Measurements from ENCODE around the gene INPP4B. TPM values are rescaled to one million over a fixed set of nuclear protein-coding genes. Genes with fewer than 3 reads are reported as not detected.

INPP4B gene
- total and polyA plus RNA-seq, 7 donors = 4.2 to 27.3 (median 17.2) TPM

DNA sequence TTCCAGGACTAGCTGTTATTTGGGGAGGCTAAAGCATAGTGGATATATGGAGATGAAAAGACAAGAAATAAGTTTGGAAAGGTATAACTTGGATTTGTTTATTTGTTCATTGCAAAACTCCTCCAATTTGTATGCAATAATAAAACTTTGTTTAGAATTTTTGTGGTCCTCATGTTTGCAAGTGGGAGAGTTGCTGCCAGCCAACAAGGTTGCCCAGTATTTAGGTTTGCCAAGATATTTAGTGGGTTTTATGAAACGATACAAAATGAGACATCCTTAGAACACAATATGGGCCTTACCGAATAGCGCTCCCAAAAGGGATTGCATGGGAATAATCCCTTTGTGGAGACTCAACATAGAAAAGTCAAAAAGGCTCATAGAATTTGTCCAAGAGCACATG is 162.1 kb downstream of the INPP4B start:
- 91 to 97% methylated on average over 3 of the region's 3 CpGs for WGBS, 2 donors
- no peak overlapping the region for H3K4me3 ChIP-seq
- H3K4me1 ChIP-seq = peaks cover 0 to 5% (median 0%) of the 10 kb centered on the region in 4 donors
- H3K9me3 ChIP-seq = no peaks in the 10 kb centered on the region
- DNase-seq = no peak
- H3K27ac ChIP-seq = no peak overlapping the region
- TF ChIP-seq, protein P1, sequence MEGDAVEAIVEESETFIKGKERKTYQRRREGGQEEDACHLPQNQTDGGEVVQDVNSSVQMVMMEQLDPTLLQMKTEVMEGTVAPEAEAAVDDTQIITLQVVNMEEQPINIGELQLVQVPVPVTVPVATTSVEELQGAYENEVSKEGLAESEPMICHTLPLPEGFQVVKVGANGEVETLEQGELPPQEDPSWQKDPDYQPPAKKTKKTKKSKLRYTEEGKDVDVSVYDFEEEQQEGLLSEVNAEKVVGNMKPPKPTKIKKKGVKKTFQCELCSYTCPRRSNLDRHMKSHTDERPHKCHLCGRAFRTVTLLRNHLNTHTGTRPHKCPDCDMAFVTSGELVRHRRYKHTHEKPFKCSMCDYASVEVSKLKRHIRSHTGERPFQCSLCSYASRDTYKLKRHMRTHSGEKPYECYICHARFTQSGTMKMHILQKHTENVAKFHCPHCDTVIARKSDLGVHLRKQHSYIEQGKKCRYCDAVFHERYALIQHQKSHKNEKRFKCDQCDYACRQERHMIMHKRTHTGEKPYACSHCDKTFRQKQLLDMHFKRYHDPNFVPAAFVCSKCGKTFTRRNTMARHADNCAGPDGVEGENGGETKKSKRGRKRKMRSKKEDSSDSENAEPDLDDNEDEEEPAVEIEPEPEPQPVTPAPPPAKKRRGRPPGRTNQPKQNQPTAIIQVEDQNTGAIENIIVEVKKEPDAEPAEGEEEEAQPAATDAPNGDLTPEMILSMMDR (IDR thresholded peaks at IDR 0.05) = no peak
- TF ChIP-seq EP300 (IDR thresholded peaks at IDR 0.05) = no peak
- TF ChIP-seq POLR2AphosphoS5 (IDR thresholded peaks at IDR 0.05) = no peak
- no peak for TF ChIP-seq POLR2A (IDR thresholded peaks at IDR 0.05)
- intact Hi-C loops (cut with DNase I) = no loop called here
- no peaks in the 10 kb centered on the region for H3K36me3 ChIP-seq
- H3K27me3 ChIP-seq = no peaks in the 10 kb centered on the region

DNA sequence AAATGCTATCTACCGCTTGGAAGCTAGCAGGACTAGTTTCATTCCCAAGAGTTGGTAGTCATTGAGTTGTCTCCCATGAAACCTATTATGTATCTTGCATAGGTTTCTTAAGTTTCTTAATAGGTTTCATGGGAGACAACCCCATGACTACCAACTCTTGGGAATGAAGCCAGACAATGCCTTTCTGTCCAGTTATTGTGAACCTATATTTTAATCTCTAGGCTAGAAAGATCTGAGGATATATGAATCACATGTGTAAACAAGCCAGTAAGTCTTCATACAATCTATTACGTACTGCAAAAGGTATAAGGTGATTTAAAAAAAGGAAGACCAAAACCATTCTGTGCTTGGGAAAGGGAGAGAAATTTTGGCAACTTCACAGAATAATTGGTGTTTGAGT is 162.6 kb downstream of the INPP4B start:
- Histone ChIP-seq H3K4me3 (no peak overlapping the region), H3K27ac (no peak overlapping the region), H3K9me3 (no peaks in the 10 kb centered on the region), H3K36me3 (no peaks in the 10 kb centered on the region), H3K4me1 (peaks cover 0 to 5% (median 0%) of the 10 kb centered on the region in 4 donors), H3K27me3 (no peaks in the 10 kb centered on the region)
- TF ChIP-seq POLR2AphosphoS5 (IDR thresholded peaks at IDR 0.05) (no peak), EP300 (IDR thresholded peaks at IDR 0.05) (no peak), POLR2A (IDR thresholded peaks at IDR 0.05) (no peak)
- TF ChIP-seq, protein P1 (IDR thresholded peaks at IDR 0.05) = no peak
- no peak for DNase-seq
- intact Hi-C loops (cut with DNase I) = no loop called here
- WGBS, 2 donors = 88 to 94% methylated on average over 2 of the region's 2 CpGs

GRCh38 chr4:142671516-142671915 is 174.6 kb downstream of the INPP4B start:
- Histone ChIP-seq H3K4me1 (no peaks in the 10 kb centered on the region), H3K4me3 (no peak overlapping the region), H3K9me3 (peaks cover 2 to 13% (median 6%) of the 10 kb centered on the region in 4 donors), H3K27me3 (no peaks in the 10 kb centered on the region), H3K36me3 (no peaks in the 10 kb centered on the region), H3K27ac (no peak overlapping the region)
- TF ChIP-seq POLR2A (IDR thresholded peaks at IDR 0.05) = no peak
- TF ChIP-seq, protein P1 (IDR thresholded peaks at IDR 0.05) = no peak
- no peak for TF ChIP-seq EP300 (IDR thresholded peaks at IDR 0.05)
- no peak for TF ChIP-seq POLR2AphosphoS5 (IDR thresholded peaks at IDR 0.05)
- no peak for DNase-seq
- intact Hi-C loops (cut with DNase I) = no loop called here
- 89% methylated on average over 2 of the region's 2 CpGs for WGBS, 2 donors

- H3K4me1 ChIP-seq = no peaks in the 10 kb centered on the region
- H3K27ac ChIP-seq = no peak overlapping the region
- H3K4me3 ChIP-seq = no peak overlapping the region
- 86 to 92% methylated on average over 1 of the region's 1 CpG for WGBS, 2 donors
- no peaks in the 10 kb centered on the region for H3K36me3 ChIP-seq
- DNase-seq = no peak
- H3K27me3 ChIP-seq = no peaks in the 10 kb centered on the region
- intact Hi-C loops (cut with DNase I) = no loop called here
- H3K9me3 ChIP-seq = peaks cover 0 to 10% (median 5%) of the 10 kb centered on the region in 4 donors
- no peak for TF ChIP-seq POLR2A (IDR thresholded peaks at IDR 0.05)
Observed at GRCh38 chr4:142663828-142664227, 182.3 kb downstream of the INPP4B start.

GRCh38 chr4:142660728-142661127 is 185.4 kb downstream of the INPP4B start:
- H3K27ac ChIP-seq = no peak overlapping the region
- TF ChIP-seq POLR2A (IDR thresholded peaks at IDR 0.05) (no peak), EP300 (IDR thresholded peaks at IDR 0.05) (no peak), POLR2AphosphoS5 (IDR thresholded peaks at IDR 0.05) (no peak)
- TF ChIP-seq, protein P1 (IDR thresholded peaks at IDR 0.05) = no peak
- H3K4me1 ChIP-seq = no peaks in the 10 kb centered on the region
- DNase-seq = no peak
- H3K36me3 ChIP-seq = no peaks in the 10 kb centered on the region
- peaks cover 16 to 31% (median 22%) of the 10 kb centered on the region in 4 donors for H3K9me3 ChIP-seq
- H3K4me3 ChIP-seq = no peak overlapping the region
- intact Hi-C loops (cut with DNase I) = no loop called here
- WGBS, 2 donors = 87% methylated on average over 8 of the region's 8 CpGs
- H3K27me3 ChIP-seq = no peaks in the 10 kb centered on the region
